ENCODE measurements around the gene LSG1.

Gene LSG1

DNA sequence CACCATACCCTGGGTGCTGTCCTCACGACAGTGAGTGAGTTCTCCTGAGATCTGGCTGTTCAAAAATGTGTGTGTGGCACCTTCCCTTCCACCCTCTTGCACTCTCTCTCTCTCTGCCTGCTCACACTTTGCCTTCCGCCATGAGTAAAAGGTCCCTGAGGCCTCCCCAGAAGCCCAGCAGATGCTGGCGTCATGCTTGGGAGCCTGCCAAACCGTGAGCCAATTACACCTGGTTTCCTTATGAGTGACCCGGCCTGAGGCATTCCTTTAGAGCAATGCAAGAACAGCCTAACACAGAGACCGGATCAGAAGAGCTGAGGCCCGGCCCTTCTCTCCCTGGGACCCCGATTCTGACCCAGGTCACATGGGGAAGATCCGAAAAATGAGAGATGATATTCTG, 54.2 kb downstream of the LSG1 start:
- no peak for TF ChIP-seq ZFX (IDR thresholded peaks at IDR 0.05)
- TF ChIP-seq, protein P1, sequence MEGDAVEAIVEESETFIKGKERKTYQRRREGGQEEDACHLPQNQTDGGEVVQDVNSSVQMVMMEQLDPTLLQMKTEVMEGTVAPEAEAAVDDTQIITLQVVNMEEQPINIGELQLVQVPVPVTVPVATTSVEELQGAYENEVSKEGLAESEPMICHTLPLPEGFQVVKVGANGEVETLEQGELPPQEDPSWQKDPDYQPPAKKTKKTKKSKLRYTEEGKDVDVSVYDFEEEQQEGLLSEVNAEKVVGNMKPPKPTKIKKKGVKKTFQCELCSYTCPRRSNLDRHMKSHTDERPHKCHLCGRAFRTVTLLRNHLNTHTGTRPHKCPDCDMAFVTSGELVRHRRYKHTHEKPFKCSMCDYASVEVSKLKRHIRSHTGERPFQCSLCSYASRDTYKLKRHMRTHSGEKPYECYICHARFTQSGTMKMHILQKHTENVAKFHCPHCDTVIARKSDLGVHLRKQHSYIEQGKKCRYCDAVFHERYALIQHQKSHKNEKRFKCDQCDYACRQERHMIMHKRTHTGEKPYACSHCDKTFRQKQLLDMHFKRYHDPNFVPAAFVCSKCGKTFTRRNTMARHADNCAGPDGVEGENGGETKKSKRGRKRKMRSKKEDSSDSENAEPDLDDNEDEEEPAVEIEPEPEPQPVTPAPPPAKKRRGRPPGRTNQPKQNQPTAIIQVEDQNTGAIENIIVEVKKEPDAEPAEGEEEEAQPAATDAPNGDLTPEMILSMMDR (conservative IDR thresholded peaks at IDR 0.05): no peak
- H3K27ac ChIP-seq: no peak overlapping the region

GRCh38 chr3:194617143-194617671, 54.8 kb downstream of the LSG1 start:
- TF ChIP-seq, protein P1 (conservative IDR thresholded peaks at IDR 0.05): no peak
- no peak for TF ChIP-seq ZFX (IDR thresholded peaks at IDR 0.05)
- no peak overlapping the region for H3K27ac ChIP-seq

DNA sequence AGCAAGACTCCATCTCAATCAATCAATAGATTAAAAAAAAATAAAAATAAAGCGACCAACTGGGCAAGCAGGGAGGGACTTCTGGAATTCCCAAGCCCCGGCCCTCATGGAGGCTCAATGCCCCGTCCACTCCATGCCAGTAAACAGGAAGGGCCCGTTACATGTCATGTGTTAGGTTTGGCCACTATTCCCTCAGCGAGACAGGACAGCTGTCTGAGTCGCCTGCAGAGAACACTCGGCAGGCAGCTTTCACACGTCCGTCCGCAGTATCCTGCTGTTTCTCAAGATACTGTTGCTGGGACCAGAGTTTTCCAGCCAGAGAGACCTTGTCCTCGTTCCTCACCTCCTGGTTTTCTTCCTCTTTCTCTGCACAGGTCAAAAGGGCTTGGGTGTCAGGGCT, 56.8 kb downstream of the LSG1 start:
- no peak overlapping the region for H3K27ac ChIP-seq
- TF ChIP-seq ZFX (IDR thresholded peaks at IDR 0.05): no peak
- TF ChIP-seq, protein P1 (conservative IDR thresholded peaks at IDR 0.05): no peak

DNA sequence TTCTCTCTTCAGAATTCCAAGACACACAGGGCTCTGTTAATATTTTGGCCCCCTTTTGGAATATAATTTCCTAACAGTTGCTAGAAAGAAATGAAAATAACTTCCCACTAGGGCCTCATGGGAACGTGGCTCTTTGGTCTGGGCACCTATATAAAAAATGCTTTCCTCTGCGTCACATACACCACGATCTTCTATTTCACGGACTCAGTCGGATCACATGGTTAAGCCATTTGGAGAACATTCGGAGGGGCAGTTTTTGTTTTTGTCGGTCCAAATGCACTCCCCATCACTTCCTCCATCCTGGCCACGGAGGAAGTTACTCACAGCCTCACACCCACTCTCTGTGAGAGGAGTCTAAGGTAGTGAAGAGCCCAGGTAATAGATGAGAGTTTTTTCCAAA, 59.8 kb downstream of the LSG1 start:
- no peak overlapping the region for H3K27ac ChIP-seq
- TF ChIP-seq ZFX (IDR thresholded peaks at IDR 0.05): no peak

DNA sequence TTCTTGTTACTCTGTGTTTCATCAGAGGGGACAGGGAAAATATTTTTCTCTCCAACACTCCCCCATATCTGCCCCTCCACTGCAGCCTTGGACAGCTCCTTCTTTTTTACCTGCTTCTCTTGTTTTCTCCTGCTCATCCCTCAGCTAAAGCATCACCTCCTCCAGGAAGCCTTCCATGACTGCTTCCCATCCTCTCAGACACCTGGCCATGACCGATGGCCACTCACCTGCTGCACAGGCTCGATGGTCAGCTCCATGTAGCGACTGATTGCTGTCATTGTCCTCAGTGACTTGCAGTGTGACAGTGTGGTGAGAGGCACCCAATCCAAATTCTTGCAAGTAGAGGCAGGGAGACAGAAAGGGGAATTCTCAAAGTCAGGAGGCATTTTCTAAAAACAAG, 61.3 kb downstream of the LSG1 start:
- no peak overlapping the region for H3K27ac ChIP-seq
- no peak for TF ChIP-seq ZFX (IDR thresholded peaks at IDR 0.05)
- TF ChIP-seq, protein P1 (conservative IDR thresholded peaks at IDR 0.05): no peak

GRCh38 chr3:194609601-194610000, 62.4 kb downstream of the LSG1 start:
- H3K27ac ChIP-seq: no peak overlapping the region
- TF ChIP-seq ZFX (IDR thresholded peaks at IDR 0.05): no peak
- TF ChIP-seq, protein P1 (conservative IDR thresholded peaks at IDR 0.05): no peak

GRCh38 chr3:194608981-194609380, 63.0 kb downstream of the LSG1 start:
- no peak overlapping the region for H3K27ac ChIP-seq
- no peak for TF ChIP-seq ZFX (IDR thresholded peaks at IDR 0.05)
- TF ChIP-seq, protein P1 (conservative IDR thresholded peaks at IDR 0.05): no peak

DNA sequence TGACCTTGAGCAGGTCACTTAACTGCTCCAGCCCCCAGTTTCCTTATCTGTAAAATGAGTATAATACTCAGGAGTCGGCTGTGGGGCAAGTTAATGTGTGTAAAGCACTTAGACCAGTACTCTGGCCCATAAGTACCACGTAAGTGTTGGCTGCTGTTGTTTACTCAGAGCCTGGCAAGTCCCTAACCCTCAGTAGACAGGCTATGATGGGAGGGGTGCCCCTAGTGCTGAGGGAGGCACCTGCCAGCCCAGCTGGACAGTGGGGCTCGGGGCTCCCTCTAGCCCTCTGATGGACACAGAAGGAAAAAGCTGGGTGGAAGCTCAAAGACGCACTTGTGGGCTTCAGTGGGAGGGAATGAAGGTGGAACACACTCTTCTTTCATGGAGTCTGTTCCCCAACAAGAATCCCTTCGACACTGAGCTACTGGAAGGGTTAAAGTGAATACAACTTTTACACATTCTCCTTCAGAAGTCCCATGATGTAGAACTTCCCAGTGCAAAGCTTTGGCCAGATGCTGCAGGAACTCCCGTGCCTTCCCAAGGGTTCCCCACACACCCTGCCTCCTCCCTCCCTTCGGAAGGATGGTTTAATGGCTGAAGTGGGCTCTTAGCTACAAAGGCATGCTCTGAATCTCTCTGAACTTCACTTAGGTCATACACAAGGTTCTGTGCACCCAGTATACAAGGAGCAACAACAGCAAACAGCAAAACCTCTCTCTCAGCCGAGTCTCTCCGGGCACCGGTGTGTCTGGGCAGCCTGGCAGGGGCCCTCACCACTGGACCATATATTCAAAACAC, 64.2 kb downstream of the LSG1 start:
- TF ChIP-seq, protein P1 (conservative IDR thresholded peaks at IDR 0.05): no peak
- no peak for TF ChIP-seq ZFX (IDR thresholded peaks at IDR 0.05)
- H3K27ac ChIP-seq: no peak overlapping the region

Data from C4-2B (cell line).